GM12878 (cell line): ENCODE results near the gene EXOSC1. TPM values are rescaled to one million over a fixed set of nuclear protein-coding genes. Genes with fewer than 3 reads are reported as not detected.

Experiments
- ATAC-seq: fragments of 200-7000 bp; cut with Tn5 transposase; 3 replicates; pipeline ENCODE4 v1.9.1; 2020; ENCODE audit warnings: mild to moderate bottlenecking, moderate library complexity
- BruUV-seq: library from RNA; stranded (reverse); fragments of 400-500 nt; replicated peaks from 2 replicates; lab custom pipeline; 2021; lab: Mats Ljungman, UMichigan
- CTCF ChIA-PET: fragments of 300-600 bp; sonication (Branson Sonifier 250); formaldehyde crosslinking; extraction: SDS; loops from one replicate; lab custom pipeline; 2021; ENCODE audit warnings: inconsistent platforms; lab: Yijun Ruan, JAX
- POLR2A ChIA-PET: fragments of 350-600 bp; formaldehyde crosslinking; extraction: SDS; loops from one replicate; lab custom pipeline; 2021; ENCODE audit warnings: inconsistent platforms; lab: Charles Lee
- RAD21 ChIA-PET: fragments of 300-600 bp; sonication (Branson Sonifier 250); formaldehyde crosslinking; loops from one replicate; lab custom pipeline; 2023; ENCODE audit warnings: antibody characterized with exemption; ENCODE audit not compliant: unreplicated experiment; lab: Charles Lee
- SMC1A ChIA-PET: fragments of 300-600 bp; sonication (Branson Sonifier 250); formaldehyde crosslinking; loops from one replicate; lab custom pipeline; 2023; ENCODE audit not compliant: unreplicated experiment, uncharacterized antibody; lab: Charles Lee
- DNase-seq: peaks from one replicate; pipeline ENCODE4 v3.0.0-alpha.2; 2011; ENCODE audit warnings: low read depth, low spot score
- FAIRE-seq: peaks from 3 replicates; lab custom pipeline; 2011; peaks lifted over from hg19 to GRCh38; lab: Jason Lieb, UNC
- H2AFZ ChIP-seq: 2 replicates; pipeline ENCODE4 v1.6.0; 2011; ENCODE audit warnings: low read depth, low read length, control low read depth; ENCODE audit not compliant: control insufficient read depth
- H3K27ac ChIP-seq: 2 replicates; pipeline ENCODE4 v1.5.1; 2011; ENCODE audit warnings: control low read depth; ENCODE audit not compliant: control insufficient read depth, insufficient read depth
- H3K27me3 ChIP-seq, 2 experiments: replicated peaks in 1 of 2; 2 replicates each; pipeline versions ENCODE4 v1.6.0 to v1.6.1; 2011; ENCODE audit warnings: low read length in 1 of 2; ENCODE audit not compliant: control insufficient read depth in 2 of 2, insufficient read depth in 2 of 2
- H3K36me3 ChIP-seq, 2 experiments: 2 replicates each; pipeline ENCODE4 v1.5.1; 2011; ENCODE audit warnings: low read length in 1 of 2; ENCODE audit not compliant: control insufficient read depth in 2 of 2, insufficient read depth in 2 of 2
- H3K4me1 ChIP-seq: 2 replicates; pipeline ENCODE4 v1.6.1; 2011; ENCODE audit warnings: mild to moderate bottlenecking, low read length, moderate library complexity, mixed read lengths; ENCODE audit not compliant: control insufficient read depth, insufficient read depth
- H3K4me2 ChIP-seq: 2 replicates; pipeline ENCODE4 v1.6.0; 2011; ENCODE audit warnings: control low read depth; ENCODE audit not compliant: control insufficient read depth, insufficient read depth
- H3K4me3 ChIP-seq: fragments of 200-600 bp; sonication (generic); 2 replicates; pipeline ENCODE4 v1.5.1; 2016
- H3K79me2 ChIP-seq: 2 replicates; pipeline ENCODE4 v1.6.0; 2011; ENCODE audit warnings: low read length; ENCODE audit not compliant: control insufficient read depth, insufficient read depth
- H3K9ac ChIP-seq: 2 replicates; pipeline ENCODE4 v1.8.0; 2011; ENCODE audit warnings: low read length, control low read depth, mixed read lengths; ENCODE audit not compliant: control insufficient read depth, insufficient read depth
- H3K9me3 ChIP-seq: replicated peaks from 3 replicates; pipeline ENCODE4 v1.5.1; 2011; ENCODE audit warnings: mild to moderate bottlenecking, low read length; ENCODE audit not compliant: control insufficient read depth, insufficient read depth
- H4K20me1 ChIP-seq: 2 replicates; pipeline ENCODE4 v1.6.0; 2011; ENCODE audit not compliant: control insufficient read depth, insufficient read depth
- IRF3 ChIP-seq: fragments of 450-650 bp; IDR thresholded peaks from 2 replicates; pipeline ENCODE4 v1.6.1; 2014; ENCODE audit warnings: mild to moderate bottlenecking
- NFYB ChIP-seq: IDR thresholded peaks from 2 replicates; pipeline ENCODE4 v1.6.1; 2011; ENCODE audit warnings: low read depth, mild to moderate bottlenecking, low read length, improper control_type of control experiment, moderate library complexity; ENCODE audit not compliant: insufficient read depth
- RELA ChIP-seq: fragments of 450-650 bp; IDR thresholded peaks from 2 replicates; pipeline ENCODE4 v1.8.0; 2014; ENCODE audit warnings: borderline replicate concordance; ENCODE audit not compliant: partially characterized antibody
- WGBS: methylation state at CpG from one replicate; pipeline ENCODE4 v1.1.6; 2016; ENCODE audit warnings: low lambda C conversion rate; ENCODE audit not compliant: insufficient replicate concordance, insufficient coverage; ENCODE audit errors: missing lambda C conversion rate; 5-methylcytosine and 5-hydroxymethylcytosine counted together
- in situ Hi-C: fragments of 300-500 bp; cut with MboI; formaldehyde crosslinking; loops from 9 replicates; pipeline ENCODE4 v1.14.3; 2018; ENCODE audit warnings: mixed read lengths
- intact Hi-C: fragments of 100-400 bp; cut with micrococcal nuclease; formaldehyde crosslinking; loops from one replicate; pipeline ENCODE4 v1.14.2; 2022; ENCODE audit not compliant: unreplicated experiment
- polyA plus RNA-seq, 11 experiments: library from polyadenylated mRNA; depleted of rRNA in 4 of 11; unstranded in 6 of 11; stranded (reverse) in 5 of 11; fragments of >200 nt; fragmentation: Nextera tagmentation in 4 of 11; fragmentation: Illumina TruSeq in 1 of 11; extraction: Ambion mirVana in 4 of 11; extraction: Trizol in 1 of 11; gene quantifications; 1 replicate in 1 of 11; 2 replicates in 10 of 11; pipeline versions ENCODE4 v1.2.1 to v1.2.3, GENCODE V29; 2011 to 2016; ENCODE audit warnings: inconsistent platforms in 2 of 11, missing spikeins in 2 of 11, low read depth in 1 of 11
- total RNA-seq, 4 experiments: library from RNA; depleted of rRNA in 3 of 4; stranded (reverse); fragments of >200 nt in 3 of 4; fragmentation: Illumina TruSeq in 1 of 4; extraction: Trizol in 1 of 4; gene quantifications; 2 replicates each; pipeline versions ENCODE4 v1.2.1 to v1.2.3, GENCODE V29; 2013 to 2021

EXOSC1 gene
- total and polyA plus RNA-seq, 10 of the 15 experiments (the other 5 are each of a cell fraction or from before 2014, with no cell fraction given), result 43.4 to 121 (median 75.1) TPM

- Histone ChIP-seq H3K27me3 (no peaks in the 10 kb centered on the region), H3K4me2 (no peak overlapping the region), H3K9ac (no peak overlapping the region), H3K27ac (no peak overlapping the region), H3K4me1 (no peaks in the 10 kb centered on the region), H3K9me3 (no peaks in the 10 kb centered on the region), H4K20me1 (no peaks in the 10 kb centered on the region), H2AFZ (no peak overlapping the region), H3K4me3 (no peak overlapping the region), H3K36me3 (peaks cover 33 to 46% of the 10 kb centered on the region in 2 experiments), H3K79me2 (no peaks in the 10 kb centered on the region)
- intact Hi-C loops (loop anchor here (5.0 kb wide), 1 partner anchor 148 kb away; no protein-coding TSS in a partner anchor), in situ Hi-C loops (no loop called here)
- ChIA-PET RAD21 (interaction anchor here (1.8 kb wide), 1 partner anchor 89 kb away, joined by 7 read pairs; no protein-coding TSS in a partner anchor), POLR2A (interaction anchor here (1.2 kb wide), 1 partner anchor 10 kb away, joined by 3 read pairs; no protein-coding TSS in a partner anchor), SMC1A (interaction anchor here (0.6 to 2.1 kb wide), 3 partner anchors 90 to 185 kb away, joined by 3 to 6 read pairs (median 3); no protein-coding TSS in a partner anchor), CTCF (interaction anchor here (0.8 to 5.7 kb wide), 10 partner anchors 11 to 238 kb away, joined by 3 to 34 read pairs (median 4); no protein-coding TSS in a partner anchor)
- no peak for DNase-seq
- no peak for FAIRE-seq
- 50% methylated on average over 1 of the region's 1 CpG for WGBS
- no peak; the same call in 2 of the 3 replicates for ATAC-seq
- no TSS peak for BruUV-seq
- TF ChIP-seq NFYB (no peak), IRF3 (no peak), RELA (no peak)
Measured at GRCh38 chr10:97464226-97464625, 18.4 kb upstream of the EXOSC1 start.
